A549 (cell line): ENCODE data around the gene VPS54.

Source experiments
- CTCF ChIP-seq: fragments of >200 bp; sonication (Bioruptor Twin); formaldehyde crosslinking; IDR thresholded peaks from 3 replicates; pipeline ENCODE4 v1.5.1; 2016
- HDAC2 ChIP-seq: fragments of 200-600 bp; sonication (generic); IDR thresholded peaks from 2 replicates; pipeline ENCODE4 v1.6.1; 2016
- JUN ChIP-seq, 2 experiments: fragments of >200 bp; sonication (Bioruptor Twin); formaldehyde crosslinking; IDR thresholded peaks; 2 replicates in 1 of 2; 3 replicates in 1 of 2; pipeline ENCODE4 v1.6.1; 2016 to 2017
- KDM1A ChIP-seq: fragments of 200-600 bp; sonication (generic); IDR thresholded peaks from 2 replicates; pipeline ENCODE4 v1.6.1; 2016; ENCODE audit warnings: low read depth, mild to moderate bottlenecking
- MAFK ChIP-seq: fragments of 450-650 bp; IDR thresholded peaks from 2 replicates; pipeline ENCODE4 v1.6.1; 2014; ENCODE audit not compliant: partially characterized antibody
- PBX3 ChIP-seq: IDR thresholded peaks from 2 replicates; pipeline ENCODE4 v1.6.1; 2012
- POLR2A ChIP-seq: IDR thresholded peaks from 2 replicates; pipeline ENCODE4 v1.6.1; 2012; ENCODE audit warnings: mild to moderate bottlenecking, low read length
- RCOR1 ChIP-seq: fragments of 150-350 bp; IDR thresholded peaks from 2 replicates; pipeline ENCODE4 v1.6.1; 2014; ENCODE audit warnings: antibody characterized with exemption, low read length, low read depth

- TF ChIP-seq CTCF (no peak), MAFK (no peak), PBX3 (no peak), HDAC2 (no peak), KDM1A (no peak), POLR2A (no peak), JUN (IDR thresholded peaks at IDR 0.05) (no peak), RCOR1 (no peak)
Observed at GRCh38 chr2:63871864-63872263, 147.4 kb downstream of the VPS54 start.
